SK-N-MC (cell line): ENCODE measurements around the gene SPEF2.

Source experiments
- EZH2 ChIP-seq: fragments of 200-600 bp; sonication (generic); IDR thresholded peaks from one replicate; pipeline ENCODE4 v1.6.1; 2017; ENCODE audit warnings: antibody characterized with exemption
- POLR2AphosphoS5 ChIP-seq: IDR thresholded peaks from 2 replicates; pipeline ENCODE4 v1.6.1; 2012; ENCODE audit warnings: mild to moderate bottlenecking, low read depth, low read length, borderline replicate concordance

DNA sequence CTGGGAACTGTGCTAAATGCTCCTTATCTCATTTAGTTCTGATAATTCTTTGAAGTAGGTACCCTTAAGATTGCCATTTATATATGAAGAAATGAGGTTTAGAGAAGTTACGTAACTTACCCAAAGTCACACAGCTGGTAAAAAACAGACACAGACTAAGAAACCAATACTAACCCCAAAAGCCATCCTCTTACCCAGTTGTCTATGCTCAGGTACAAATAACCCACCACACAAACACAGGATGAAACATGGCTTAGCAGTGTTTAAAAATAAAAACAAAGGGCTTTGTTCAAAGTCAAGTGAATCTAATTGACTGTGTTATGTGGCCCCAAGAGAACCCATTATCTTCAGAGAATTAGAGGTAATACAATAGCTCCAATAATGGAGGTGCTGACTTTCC lies 202.0 kb downstream of the SPEF2 start:
- TF ChIP-seq POLR2AphosphoS5 (no peak), EZH2 (no peak)
